IMR-90 (cell line): ENCODE data around the gene LRIG1. TPM values are rescaled to one million over a fixed set of nuclear protein-coding genes. Genes with fewer than 3 reads are reported as not detected.
A peak's percentile ranks its signal among the peaks of the same experiment; 100 is the strongest.

Experiments
- ATAC-seq: fragments of 200-7000 bp; cut with Tn5 transposase; 2 replicates; pipeline ENCODE4 v1.9.1; 2020; ENCODE audit warnings: low read depth, mild to moderate bottlenecking, moderate library complexity
- BruUV-seq: library from RNA; stranded (reverse); fragments of 400-500 nt; replicated peaks from 2 replicates; lab custom pipeline; 2021; lab: Mats Ljungman, UMichigan
- CTCF ChIA-PET: fragments of 300-600 bp; formaldehyde crosslinking; extraction: SDS; loops from one replicate; lab custom pipeline; 2021; ENCODE audit warnings: antibody characterized with exemption; lab: Yijun Ruan, JAX
- POLR2A ChIA-PET: fragments of 300-600 bp; sonication (Branson Sonifier 250); formaldehyde crosslinking; loops from one replicate; lab custom pipeline; 2022; ENCODE audit warnings: antibody characterized with exemption; ENCODE audit not compliant: unreplicated experiment; lab: Charles Lee
- DNase-seq: peaks from one replicate; pipeline ENCODE4 v3.0.0; 2013
- H2AFZ ChIP-seq: replicated peaks from 2 replicates; pipeline ENCODE3; 2013; ENCODE audit warnings: low read length, mild to moderate bottlenecking; ENCODE audit not compliant: poor library complexity
- H2AK5ac ChIP-seq: 2 replicates; pipeline ENCODE4 v1.6.1; 2013; ENCODE audit warnings: low read depth, low read length, inconsistent platforms
- H2AK9ac ChIP-seq: replicated peaks from 2 replicates; pipeline ENCODE3; 2013; ENCODE audit warnings: mild to moderate bottlenecking, low read depth, low read length, moderate library complexity; ENCODE audit not compliant: poor library complexity
- H2BK120ac ChIP-seq: 2 replicates; pipeline ENCODE4 v1.6.1; 2013; ENCODE audit warnings: low read depth, low read length, inconsistent platforms
- H2BK15ac ChIP-seq: 3 replicates; pipeline ENCODE4 v1.6.1; 2013; ENCODE audit warnings: low read depth, low read length, inconsistent platforms
- H2BK20ac ChIP-seq: 2 replicates; pipeline ENCODE4 v1.6.1; 2013; ENCODE audit warnings: low read depth, mild to moderate bottlenecking, inconsistent platforms, low read length, moderate library complexity
- H2BK5ac ChIP-seq: 2 replicates; pipeline ENCODE4 v1.6.1; 2013; ENCODE audit warnings: mild to moderate bottlenecking, low read depth, low read length, inconsistent platforms; ENCODE audit not compliant: poor library complexity, severe bottlenecking
- H3K14ac ChIP-seq: replicated peaks from 2 replicates; pipeline ENCODE4 v1.6.1; 2013; ENCODE audit warnings: low read depth, low read length, inconsistent platforms
- H3K18ac ChIP-seq: 2 replicates; pipeline ENCODE4 v1.6.1; 2013; ENCODE audit warnings: low read depth, low read length, control low read depth
- H3K23ac ChIP-seq: 2 replicates; pipeline ENCODE4 v1.6.1; 2013; ENCODE audit warnings: low read depth, low read length, inconsistent platforms
- H3K27ac ChIP-seq: 2 replicates; pipeline ENCODE4 v1.5.1; 2013; ENCODE audit warnings: mild to moderate bottlenecking, control low read depth, low read length; ENCODE audit not compliant: insufficient read depth
- H3K27me3 ChIP-seq: 2 replicates; pipeline ENCODE4 v1.6.1; 2013; ENCODE audit warnings: low read length; ENCODE audit not compliant: control insufficient read depth, insufficient read depth
- H3K36me3 ChIP-seq: 2 replicates; pipeline ENCODE4 v1.6.1; 2013; ENCODE audit warnings: low read length, mixed read lengths; ENCODE audit not compliant: control insufficient read depth, insufficient read depth
- H3K4ac ChIP-seq: 2 replicates; pipeline ENCODE4 v1.6.1; 2013; ENCODE audit warnings: low read depth, low read length, inconsistent platforms
- H3K4me1 ChIP-seq: 2 replicates; pipeline ENCODE4 v1.6.1; 2013; ENCODE audit warnings: low read length, mixed read lengths; ENCODE audit not compliant: control insufficient read depth, insufficient read depth
- H3K4me2 ChIP-seq: 2 replicates; pipeline ENCODE4 v1.6.1; 2013; ENCODE audit warnings: low read depth, mild to moderate bottlenecking, control low read depth, low read length, moderate library complexity
- H3K4me3 ChIP-seq: 2 replicates; pipeline ENCODE4 v1.5.1; 2013; ENCODE audit warnings: low read depth, mild to moderate bottlenecking, control low read depth, low read length, moderate library complexity; ENCODE audit not compliant: insufficient read depth
- H3K56ac ChIP-seq: 2 replicates; pipeline ENCODE4 v1.6.1; 2013; ENCODE audit warnings: low read length, inconsistent platforms; ENCODE audit not compliant: insufficient read depth; ENCODE audit errors: extremely low read depth
- H3K79me1 ChIP-seq, 2 experiments: 2 replicates each; pipeline ENCODE4 v1.6.1; 2013; ENCODE audit warnings: low read length in 2 of 2, inconsistent platforms in 1 of 2, low read depth in 1 of 2
- H3K9ac ChIP-seq: 2 replicates; pipeline ENCODE4 v1.6.1; 2013; ENCODE audit warnings: low read depth, low read length, control low read depth
- H3K9me1 ChIP-seq: 2 replicates; pipeline ENCODE4 v1.6.1; 2013; ENCODE audit warnings: low read length, inconsistent platforms; ENCODE audit not compliant: insufficient read depth
- H3K9me3 ChIP-seq: 2 replicates; pipeline ENCODE4 v1.6.1; 2013; ENCODE audit warnings: low read length; ENCODE audit not compliant: control insufficient read depth, insufficient read depth
- H4K20me1 ChIP-seq: 2 replicates; pipeline ENCODE4 v1.6.1; 2013; ENCODE audit warnings: low read length, inconsistent platforms; ENCODE audit not compliant: insufficient read depth
- H4K5ac ChIP-seq: 2 replicates; pipeline ENCODE4 v1.6.1; 2013; ENCODE audit warnings: mild to moderate bottlenecking, low read depth, low read length, control low read depth
- H4K8ac ChIP-seq, 2 experiments: 2 replicates each; pipeline ENCODE4 v1.6.1; 2013; ENCODE audit warnings: low read depth in 2 of 2, low read length in 2 of 2, control low read depth in 1 of 2, inconsistent platforms in 1 of 2
- H4K91ac ChIP-seq: 2 replicates; pipeline ENCODE4 v1.6.1; 2013; ENCODE audit warnings: low read depth, low read length, inconsistent platforms; ENCODE audit not compliant: insufficient read depth
- CEBPB ChIP-seq: IDR thresholded peaks from 2 replicates; pipeline ENCODE4 v1.6.1; 2012; ENCODE audit warnings: low read depth, low read length, improper control_type of control experiment
- FOS ChIP-seq: fragments of 150-350 bp; IDR thresholded peaks from 2 replicates; pipeline ENCODE4 v1.6.1; 2016; ENCODE audit warnings: low read depth, low read length
- POLR2A ChIP-seq: IDR thresholded peaks from 2 replicates; pipeline ENCODE4 v1.6.1; 2012; ENCODE audit warnings: mild to moderate bottlenecking, low read depth, low read length
- USF2 ChIP-seq: fragments of 150-350 bp; IDR thresholded peaks from 2 replicates; pipeline ENCODE4 v1.6.1; 2017; ENCODE audit warnings: mild to moderate bottlenecking, antibody characterized with exemption, low read length, low read depth
- WGBS, 2 experiments: methylation state at CpG; one replicate each; pipeline versions ENCODE4 v1.1.5 to v1.1.7; 2013; ENCODE audit warnings: missing lambda C conversion rate in 2 of 2; ENCODE audit not compliant: insufficient read length in 1 of 2; ENCODE audit errors: extremely low coverage in 2 of 2; 5-methylcytosine and 5-hydroxymethylcytosine counted together
- dilution Hi-C: fragments of 300-500 bp; cut with HindIII; formaldehyde crosslinking; loops from one replicate; pipeline ENCODE4 v1.14.3; 2018; ENCODE audit warnings: low sequenced_read_pairs; ENCODE audit not compliant: unreplicated experiment
- in situ Hi-C: fragments of 300-500 bp; cut with MboI; formaldehyde crosslinking; loops from 3 replicates; pipeline ENCODE4 v1.14.3; 2019; ENCODE audit warnings: low sequenced_read_pairs, inconsistent platforms, mixed read lengths
- intact Hi-C: fragments of 100-400 bp; cut with micrococcal nuclease; formaldehyde crosslinking; loops from 2 replicates; pipeline ENCODE4 v1.10.0; 2022
- polyA plus RNA-seq, 3 experiments: library from polyadenylated mRNA; depleted of rRNA; stranded (reverse); fragments of >200 nt; gene quantifications; 2 replicates each; pipeline ENCODE4 v1.2.3, GENCODE V29; 2012; ENCODE audit warnings: low replicate concordance in 1 of 3
- total RNA-seq: library from RNA; depleted of rRNA; stranded (reverse); fragments of >200 nt; gene quantifications from 2 replicates; pipeline ENCODE4 v1.2.3, GENCODE V29; 2012

LRIG1 gene
- total and polyA plus RNA-seq, 2 of the 4 experiments (the other 2 are of a cell fraction): 62.8 to 87.8 TPM

GRCh38 chr3:66469220-66469640, 31.6 kb downstream of the LRIG1 start:
- in situ Hi-C loops: no loop called here
- H3K79me1 ChIP-seq: peaks cover 41 to 67% of the 10 kb centered on the region in 2 experiments
- DNase-seq (peak; percentile 82), ATAC-seq (peak; percentile 19)
- TF ChIP-seq FOS (peak; percentile 71), POLR2A (peak; percentile 29; the same call in 1 of the 2 replicates), USF2 (no peak), CEBPB (no peak)
- H3K4ac ChIP-seq: peak overlapping the region; percentile 42; the same call in 1 of the 2 replicates
- no peaks in the 10 kb centered on the region for H3K27me3 ChIP-seq
- peak overlapping the region; percentile 65; the same call in 1 of the 2 replicates for H2AK5ac ChIP-seq
- peak overlapping the region; percentile 21; the same call in 1 of the 2 replicates for H2BK120ac ChIP-seq
- no peak overlapping the region for H3K56ac ChIP-seq
- H3K23ac ChIP-seq: no peak overlapping the region
- H2BK15ac ChIP-seq: 0 out of 3 replicates have a peak overlapping the region, but pooled peaks have one; percentile 53
- peak overlapping the region; percentile 23 for H2BK5ac ChIP-seq
- intact Hi-C loops: no loop called here
- H2BK20ac ChIP-seq: peak overlapping the region; percentile 53; the same call in 1 of the 2 replicates
- H4K91ac ChIP-seq: no peak overlapping the region
- CTCF ChIA-PET: no interaction called here
- no peak overlapping the region for H3K9ac ChIP-seq
- peaks cover 19% of the 10 kb centered on the region; the same call in 1 of the 2 replicates for H4K20me1 ChIP-seq
- H3K18ac ChIP-seq: peak overlapping the region; percentile 9; the same call in 1 of the 2 replicates
- H4K5ac ChIP-seq: no peak overlapping the region
- H3K4me3 ChIP-seq: no peak overlapping the region
- no peaks in the 10 kb centered on the region for H3K9me3 ChIP-seq
- dilution Hi-C loops: no loop called here
- no peaks in the 10 kb centered on the region for H3K36me3 ChIP-seq
- no CpG with 5 or more reads among the region's 4 CpGs for WGBS, 2 experiments
- no peak overlapping the region for H2AK9ac ChIP-seq
- BruUV-seq: no TSS peak
- POLR2A ChIA-PET: no interaction called here
- no peak overlapping the region for H3K4me2 ChIP-seq
- no peak overlapping the region for H3K14ac ChIP-seq
- no peak overlapping the region for H3K27ac ChIP-seq
- peaks cover 22% of the 10 kb centered on the region for H3K4me1 ChIP-seq
- peaks cover 9% of the 10 kb centered on the region for H3K9me1 ChIP-seq
- no peak overlapping the region for H2AFZ ChIP-seq
- peak overlapping the region in 1 of 2 experiments; percentile 39; a peak in 1 of 4 replicates for H4K8ac ChIP-seq
